Subcutaneous adipose tissue (tissue), 4 donors: Measurements from ENCODE around the gene POT1. TPM values are rescaled to one million over a fixed set of nuclear protein-coding genes. Genes with fewer than 3 reads are reported as not detected.

Experiments
- total RNA-seq, 4 donors: library from RNA; depleted of rRNA; stranded (reverse); fragments of >200 nt; gene quantifications; one replicate each; pipeline ENCODE4 v1.1.0, GENCODE V29; 2016
- TF ChIP-seq, protein P1 (sequence below): fragments of 450-650 bp; IDR thresholded peaks from one replicate; pipeline ENCODE4 v1.5.1; 2016; ENCODE audit warnings: low read depth, mild to moderate bottlenecking, control low read depth, antibody characterized with exemption, moderate library complexity

Gene POT1
- total RNA-seq, 4 donors from 2014 or later, result 14.5 to 32.3 (median 22.0) TPM

GRCh38 chr7:124791426-124791825 is 138.2 kb downstream of the POT1 start:
- TF ChIP-seq, protein P1, sequence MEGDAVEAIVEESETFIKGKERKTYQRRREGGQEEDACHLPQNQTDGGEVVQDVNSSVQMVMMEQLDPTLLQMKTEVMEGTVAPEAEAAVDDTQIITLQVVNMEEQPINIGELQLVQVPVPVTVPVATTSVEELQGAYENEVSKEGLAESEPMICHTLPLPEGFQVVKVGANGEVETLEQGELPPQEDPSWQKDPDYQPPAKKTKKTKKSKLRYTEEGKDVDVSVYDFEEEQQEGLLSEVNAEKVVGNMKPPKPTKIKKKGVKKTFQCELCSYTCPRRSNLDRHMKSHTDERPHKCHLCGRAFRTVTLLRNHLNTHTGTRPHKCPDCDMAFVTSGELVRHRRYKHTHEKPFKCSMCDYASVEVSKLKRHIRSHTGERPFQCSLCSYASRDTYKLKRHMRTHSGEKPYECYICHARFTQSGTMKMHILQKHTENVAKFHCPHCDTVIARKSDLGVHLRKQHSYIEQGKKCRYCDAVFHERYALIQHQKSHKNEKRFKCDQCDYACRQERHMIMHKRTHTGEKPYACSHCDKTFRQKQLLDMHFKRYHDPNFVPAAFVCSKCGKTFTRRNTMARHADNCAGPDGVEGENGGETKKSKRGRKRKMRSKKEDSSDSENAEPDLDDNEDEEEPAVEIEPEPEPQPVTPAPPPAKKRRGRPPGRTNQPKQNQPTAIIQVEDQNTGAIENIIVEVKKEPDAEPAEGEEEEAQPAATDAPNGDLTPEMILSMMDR, result no peak

- TF ChIP-seq, protein P1, result no peak
These were observed 139.0 kb downstream of the POT1 start for GRCh38 chr7:124790645-124791044.

DNA sequence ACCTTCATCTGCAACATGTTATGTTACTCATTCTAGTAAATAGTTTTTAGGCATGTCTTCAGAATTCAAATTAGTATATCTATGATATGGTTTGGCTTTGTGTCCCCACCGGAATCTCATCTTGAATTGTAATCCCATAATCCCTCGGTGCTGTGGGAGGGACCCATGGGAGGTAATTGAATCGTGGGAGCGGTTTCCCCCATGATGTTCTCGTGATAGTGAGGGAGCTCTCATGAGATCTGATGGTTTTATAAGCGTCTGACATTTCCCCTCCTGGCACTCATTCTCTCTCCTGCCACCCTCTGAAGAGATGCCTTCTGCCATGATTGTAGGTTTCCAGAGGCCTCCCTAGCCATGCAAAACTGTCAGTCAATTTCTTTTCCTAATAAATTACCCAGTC is 143.6 kb downstream of the POT1 start:
- TF ChIP-seq, protein P1, result no peak

GRCh38 chr7:124784879-124785818 is 144.5 kb downstream of the POT1 start:
- TF ChIP-seq, protein P1, result no peak

GRCh38 chr7:124783271-124783670 is 146.4 kb downstream of the POT1 start:
- TF ChIP-seq, protein P1, result no peak

- TF ChIP-seq, protein P1, result no peak
These were observed 147.5 kb downstream of the POT1 start for GRCh38 chr7:124781907-124782734.

GRCh38 chr7:124781418-124781817 is 148.2 kb downstream of the POT1 start:
- TF ChIP-seq, protein P1, result no peak
